Epithelial cell of proximal tubule (primary cell): ENCODE results near the gene DDI1. TPM values are rescaled to one million over a fixed set of nuclear protein-coding genes. Genes with fewer than 3 reads are reported as not detected.

Source experiments
- DNase-seq: peaks from one replicate; pipeline ENCODE4 v3.0.0-alpha.2; 2011; ENCODE audit warnings: low read depth
- H3K4me3 ChIP-seq: 2 replicates; pipeline ENCODE4 v1.5.1; 2011; ENCODE audit warnings: low read depth, mild to moderate bottlenecking, low read length
- CTCF ChIP-seq: conservative IDR thresholded peaks from 2 replicates; pipeline ENCODE4 v1.5.1; 2012; ENCODE audit warnings: low read depth, mild to moderate bottlenecking, low read length
- total RNA-seq: library from RNA; depleted of rRNA; stranded (reverse); fragments of >200 nt; gene quantifications from 2 replicates; pipeline ENCODE4 v1.2.3, GENCODE V29; 2015

The DDI1 gene
- total RNA-seq, 1 donor from 2014 or later: not detected

DNA sequence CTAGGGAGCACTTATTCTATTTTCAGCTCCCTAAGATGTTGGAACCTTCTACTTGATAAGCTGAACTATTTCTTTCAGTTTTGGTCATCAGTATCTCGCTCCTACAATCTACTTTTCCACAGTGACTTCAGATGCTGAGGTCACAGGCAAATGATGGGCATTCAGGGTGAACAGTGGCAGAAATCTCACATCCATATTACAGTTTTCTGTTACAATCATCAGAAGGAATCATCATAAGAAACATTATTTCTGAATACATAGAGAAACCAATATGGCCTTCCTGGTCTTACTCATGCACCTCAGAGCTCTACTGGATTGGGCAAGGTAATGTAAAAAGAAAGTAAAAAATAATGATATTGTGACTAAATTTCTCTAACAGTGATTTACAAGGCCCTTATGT, 39.4 kb upstream of the DDI1 start:
- no peak for TF ChIP-seq CTCF
- no peak overlapping the region for H3K4me3 ChIP-seq
- DNase-seq: no peak

GRCh38 chr11:103998826-103999508, 37.5 kb upstream of the DDI1 start:
- TF ChIP-seq CTCF: no peak
- H3K4me3 ChIP-seq: no peak overlapping the region
- DNase-seq: no peak

DNA sequence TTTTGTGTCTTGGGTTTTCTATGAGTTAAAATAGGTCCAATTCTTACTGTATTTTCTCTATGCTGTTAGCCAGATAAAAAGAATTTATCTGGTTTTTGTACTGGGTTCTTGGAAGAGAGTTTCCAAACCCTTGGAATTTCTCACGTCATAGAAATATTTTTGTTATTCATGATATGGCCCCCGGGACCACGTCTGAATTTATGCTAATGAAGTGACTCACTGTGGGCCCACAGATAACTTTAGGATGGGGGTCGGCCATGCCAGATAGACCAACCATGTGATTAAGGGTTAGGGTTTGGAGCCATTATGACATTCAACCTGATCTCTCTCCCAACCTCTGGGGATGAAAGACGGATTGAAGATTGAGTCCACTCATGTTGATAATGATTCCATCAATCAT, 35.6 kb upstream of the DDI1 start:
- no peak for DNase-seq
- no peak for TF ChIP-seq CTCF
- H3K4me3 ChIP-seq: no peak overlapping the region

DNA sequence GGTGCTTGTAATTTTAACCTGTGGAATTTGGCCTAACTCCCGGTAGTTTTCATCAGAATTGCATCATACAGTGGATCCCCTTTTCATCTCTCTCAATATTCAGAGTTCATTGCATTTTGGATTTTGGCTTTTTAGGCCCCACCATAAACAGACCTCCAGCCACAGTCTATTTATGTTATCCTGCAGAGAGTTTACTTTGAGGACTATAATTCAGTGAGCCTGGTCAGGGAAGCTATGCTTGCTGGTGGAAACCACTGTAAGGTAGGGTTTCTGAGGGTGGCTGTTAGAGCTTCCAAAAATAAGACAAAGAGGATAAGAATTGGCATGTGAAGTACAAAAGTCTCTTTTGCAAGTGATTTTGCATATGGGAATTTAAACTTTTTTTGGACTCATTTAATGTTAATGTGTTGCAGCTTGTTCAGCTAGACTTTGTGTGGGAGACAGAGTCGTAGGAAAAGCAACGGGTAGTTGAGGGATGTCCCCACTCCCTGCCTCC, 34.8 kb upstream of the DDI1 start:
- no peak overlapping the region for H3K4me3 ChIP-seq
- TF ChIP-seq CTCF: no peak
- DNase-seq: no peak

GRCh38 chr11:104003491-104003890, 32.9 kb upstream of the DDI1 start:
- DNase-seq: no peak
- H3K4me3 ChIP-seq: no peak overlapping the region
- TF ChIP-seq CTCF: no peak

DNA sequence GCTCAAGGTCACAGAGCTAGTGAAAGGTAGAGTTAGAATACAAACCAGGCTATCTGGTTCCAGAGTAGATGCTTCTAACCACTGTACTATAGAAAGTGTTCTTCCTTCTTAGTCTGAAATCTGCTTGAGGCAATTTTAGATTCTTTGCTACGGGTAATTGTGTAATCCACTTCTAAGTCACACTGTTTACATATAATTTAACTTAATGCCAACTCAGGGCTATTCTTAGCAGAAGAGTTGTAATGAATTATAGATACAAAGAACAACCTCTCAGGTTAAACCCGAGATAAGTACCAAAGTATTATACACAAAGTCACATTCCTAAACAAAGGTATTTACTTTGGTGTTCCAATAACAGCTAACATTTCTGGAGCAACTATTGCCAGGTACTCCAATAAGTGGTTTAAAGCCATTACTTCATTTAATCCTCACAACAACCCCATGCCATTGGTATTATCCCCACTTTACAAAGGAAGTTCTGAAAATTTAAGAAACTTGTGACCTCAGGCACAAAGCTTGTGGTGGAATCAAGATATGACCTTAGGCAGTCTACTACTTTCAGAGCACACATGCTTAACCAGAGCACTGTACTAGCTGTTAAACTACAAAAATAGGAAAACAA, 31.1 kb upstream of the DDI1 start:
- H3K4me3 ChIP-seq: no peak overlapping the region
- DNase-seq: peak; percentile 19
- no peak for TF ChIP-seq CTCF

- no peak overlapping the region for H3K4me3 ChIP-seq
- DNase-seq: no peak
- no peak for TF ChIP-seq CTCF
Observed at GRCh38 chr11:104009744-104010143, 26.7 kb upstream of the DDI1 start.
